ENCODE data around the gene SPTB. TPM values are rescaled to one million over a fixed set of nuclear protein-coding genes. Genes with fewer than 3 reads are reported as not detected.
"Not testable (repeated sequence)": the region's sequence is repeated elsewhere in the genome, so short reads cannot be mapped to it uniquely, and the experiment has no call there.

The SPTB gene
- total and polyA plus RNA-seq, 8 donors = 2.2 to 4.7 (median 3.3) TPM

- TF ChIP-seq, protein P1, sequence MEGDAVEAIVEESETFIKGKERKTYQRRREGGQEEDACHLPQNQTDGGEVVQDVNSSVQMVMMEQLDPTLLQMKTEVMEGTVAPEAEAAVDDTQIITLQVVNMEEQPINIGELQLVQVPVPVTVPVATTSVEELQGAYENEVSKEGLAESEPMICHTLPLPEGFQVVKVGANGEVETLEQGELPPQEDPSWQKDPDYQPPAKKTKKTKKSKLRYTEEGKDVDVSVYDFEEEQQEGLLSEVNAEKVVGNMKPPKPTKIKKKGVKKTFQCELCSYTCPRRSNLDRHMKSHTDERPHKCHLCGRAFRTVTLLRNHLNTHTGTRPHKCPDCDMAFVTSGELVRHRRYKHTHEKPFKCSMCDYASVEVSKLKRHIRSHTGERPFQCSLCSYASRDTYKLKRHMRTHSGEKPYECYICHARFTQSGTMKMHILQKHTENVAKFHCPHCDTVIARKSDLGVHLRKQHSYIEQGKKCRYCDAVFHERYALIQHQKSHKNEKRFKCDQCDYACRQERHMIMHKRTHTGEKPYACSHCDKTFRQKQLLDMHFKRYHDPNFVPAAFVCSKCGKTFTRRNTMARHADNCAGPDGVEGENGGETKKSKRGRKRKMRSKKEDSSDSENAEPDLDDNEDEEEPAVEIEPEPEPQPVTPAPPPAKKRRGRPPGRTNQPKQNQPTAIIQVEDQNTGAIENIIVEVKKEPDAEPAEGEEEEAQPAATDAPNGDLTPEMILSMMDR (IDR thresholded peaks at IDR 0.05) = no peak
- intact Hi-C loops (cut with DNase I) = no loop called here
- Histone ChIP-seq H3K4me3 (no peak overlapping the region), H3K9me3 (no peaks in the 10 kb centered on the region), H3K4me1 (peaks cover 28 to 57% of the 10 kb centered on the region in 2 donors), H3K27me3 (no peaks in the 10 kb centered on the region), H3K36me3 (no peaks in the 10 kb centered on the region), H3K27ac (peak overlapping the region in 1 of 2 donors; percentile 23)
- no peak for ATAC-seq
- no peak for DNase-seq
Observed at GRCh38 chr14:64918216-64918615, 38.5 kb upstream of the SPTB start.

DNA sequence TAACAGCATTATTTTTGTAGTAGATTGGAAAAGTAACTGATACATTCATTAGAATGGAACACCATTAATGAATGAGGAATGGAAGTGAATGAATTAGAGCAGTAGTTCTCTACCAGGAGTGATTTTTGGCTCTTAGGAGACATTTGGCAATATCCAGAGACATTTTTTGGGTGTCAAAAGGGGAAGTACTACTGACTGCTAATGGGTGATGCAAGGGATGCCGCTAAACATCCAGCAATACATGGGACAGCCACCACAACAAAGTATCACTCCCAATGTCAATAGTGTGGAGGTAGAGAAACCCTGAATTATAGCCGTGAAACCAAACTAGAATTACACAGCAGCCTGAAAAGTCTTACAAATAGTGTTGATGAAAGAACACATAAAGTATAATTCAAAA, 36.1 kb upstream of the SPTB start:
- peak overlapping the region in 1 of 2 donors; percentile 83 for H3K4me3 ChIP-seq
- intact Hi-C loops (cut with DNase I) = no loop called here

DNA sequence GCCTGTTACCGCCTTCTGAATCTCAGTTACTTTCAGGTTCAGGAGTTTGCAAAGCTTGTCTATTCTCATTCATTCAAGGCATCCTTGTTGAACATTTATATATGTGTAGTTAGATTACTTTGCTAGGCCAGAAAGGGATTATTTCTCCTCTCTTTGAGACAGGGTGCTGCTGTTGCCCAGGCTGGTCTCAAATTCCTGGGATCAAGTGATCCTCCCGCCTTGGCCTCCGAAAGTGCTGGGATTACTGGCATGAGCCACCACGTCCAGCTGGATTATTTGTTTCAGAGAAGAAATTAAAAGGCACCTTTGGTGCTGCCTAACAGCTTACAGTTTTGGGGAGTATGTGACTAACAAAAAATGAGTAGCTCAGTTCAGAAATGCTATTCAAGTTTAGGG, 35.3 kb upstream of the SPTB start:
- H3K36me3 ChIP-seq = no peaks in the 10 kb centered on the region
- no peak for DNase-seq
- H3K27me3 ChIP-seq = peaks cover 0 to 5% of the 10 kb centered on the region in 2 donors
- TF ChIP-seq, protein P1 (IDR thresholded peaks at IDR 0.05) = no peak
- peak overlapping the region; percentile 83 to 98 for H3K4me3 ChIP-seq
- ATAC-seq = no peak
- peaks cover 27 to 54% of the 10 kb centered on the region in 2 donors for H3K4me1 ChIP-seq
- no peaks in the 10 kb centered on the region for H3K9me3 ChIP-seq
- peak overlapping the region; percentile 96 to 99 for H3K27ac ChIP-seq
- intact Hi-C loops (cut with DNase I) = no loop called here

More for the DNA sequence above, 36.1 kb upstream of the SPTB start:
- H3K27me3 ChIP-seq = no peaks in the 10 kb centered on the region
- DNase-seq (no peak), ATAC-seq (no peak)
- H3K4me1 ChIP-seq = peaks cover 28 to 57% of the 10 kb centered on the region in 2 donors
- no peaks in the 10 kb centered on the region for H3K36me3 ChIP-seq
- TF ChIP-seq, protein P1 (IDR thresholded peaks at IDR 0.05) = no peak
- H3K27ac ChIP-seq = peak overlapping the region in 1 of 2 donors; percentile 99
- no peaks in the 10 kb centered on the region for H3K9me3 ChIP-seq

- peaks cover 21 to 49% of the 10 kb centered on the region in 2 donors for H3K4me1 ChIP-seq
- H3K27ac ChIP-seq = peak within 1 kb of the TSS; percentile 96 to 99
- TF ChIP-seq, protein P1 (IDR thresholded peaks at IDR 0.05) = no peak
- DNase-seq (peak; percentile 98 to 99 (median 98)), ATAC-seq (peak; percentile 99)
- intact Hi-C loops (cut with DNase I) = no loop called here
- peaks cover 0 to 5% of the 10 kb centered on the region in 2 donors for H3K27me3 ChIP-seq
- no peaks in the 10 kb centered on the region for H3K9me3 ChIP-seq
- no peaks in the 10 kb centered on the region for H3K36me3 ChIP-seq
- peak within 1 kb of the TSS; percentile 83 to 98 for H3K4me3 ChIP-seq
Observed at GRCh38 chr14:64914237-64915028, 34.7 kb upstream of the SPTB start, which contains the start of gene CHURC1. CHURC1 (plus strand) TSS chr14:64914455; CDS start chr14:64914496, 41 bp downstream.

DNA sequence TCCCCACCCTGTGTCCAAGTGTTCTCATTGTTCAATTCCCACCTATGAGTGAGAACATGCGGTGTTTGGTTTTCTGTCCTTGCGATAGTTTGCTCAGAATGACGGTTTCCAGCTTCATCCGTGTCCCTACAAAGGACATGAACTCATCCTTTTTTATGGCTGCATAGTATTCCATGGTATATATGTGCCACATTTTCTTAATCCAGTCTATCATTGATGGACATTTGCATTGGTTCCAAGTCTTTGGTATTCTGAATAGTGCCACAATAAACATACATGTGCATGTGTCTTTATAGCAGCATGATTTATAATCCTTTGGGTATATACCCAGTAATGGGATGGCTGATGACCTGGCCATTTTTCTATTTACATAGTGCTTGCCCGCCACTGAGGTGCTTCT, 33.8 kb upstream of the SPTB start:
- peaks cover 13 to 39% of the 10 kb centered on the region in 2 donors for H3K4me1 ChIP-seq
- H3K36me3 ChIP-seq; DNase-seq; intact Hi-C loops (cut with DNase I); H3K9me3 ChIP-seq; H3K27me3 ChIP-seq: not testable (repeated sequence)
- peak overlapping the region; percentile 96 to 99 for H3K27ac ChIP-seq
- ATAC-seq = peak; percentile 6
- peak overlapping the region; percentile 83 to 98 for H3K4me3 ChIP-seq
